Measurements from ENCODE around the gene PFDN5. TPM values are rescaled to one million over a fixed set of nuclear protein-coding genes. Genes with fewer than 3 reads are reported as not detected.

The PFDN5 gene
- total RNA-seq, 2 experiments from 2014 or later: 264 to 348 TPM

GRCh38 chr12:53324113-53324778 is 28.9 kb downstream of the PFDN5 start:
- H3K79me2 ChIP-seq (ENCODE audit: insufficient read depth, low read depth, low read length): peaks cover 11% of the 10 kb centered on the region; the same call in 1 of the 2 replicates
- peak; percentile 82 for DNase-seq (ENCODE audit: low spot score)
- intact Hi-C loops (cut with micrococcal nuclease; ENCODE audit: unreplicated experiment): loop anchor here (1.0 to 5.0 kb wide), 6 partner anchors 21 to 353 kb away; partner anchors contain the start of genes ATP5MC2 and TARBP2

GRCh38 chr12:53324779-53325510 is 29.6 kb downstream of the PFDN5 start:
- TF ChIP-seq CTCF (conservative IDR thresholded peaks at IDR 0.05; ENCODE audit: low read length): peak; percentile 83
- no peak for TF ChIP-seq EZH2phosphoT487 (IDR thresholded peaks at IDR 0.05; ENCODE audit: borderline replicate concordance, low read depth, low read length)
- peaks cover 10% of the 10 kb centered on the region; the same call in 1 of the 2 replicates for H3K79me2 ChIP-seq (ENCODE audit: insufficient read depth, low read depth, low read length)
- H3K27ac ChIP-seq (ENCODE audit: low read depth, low read length, poor library complexity, severe bottlenecking): peak overlapping the region; percentile 82
- peak overlapping the region; percentile 82 for H2AFZ ChIP-seq (ENCODE audit: low read length)
- intact Hi-C loops (cut with micrococcal nuclease; ENCODE audit: unreplicated experiment): loop anchor here (1.0 to 5.0 kb wide), 6 partner anchors 20 to 352 kb away; partner anchors contain the start of genes ATP5MC2 and TARBP2
- peak; percentile 92 for DNase-seq (ENCODE audit: low spot score)
- H4K20me1 ChIP-seq (ENCODE audit: insufficient read depth, low read length): no peaks in the 10 kb centered on the region
- H3K9me3 ChIP-seq (ENCODE audit: low read length): no peaks in the 10 kb centered on the region
- no TSS peak for BruUV-seq (replicated peaks)
- peak overlapping the region; percentile 70 for H3K4me3 ChIP-seq (ENCODE audit: low read depth, low read length, poor library complexity, severe bottlenecking)
- peaks cover 42% of the 10 kb centered on the region for H3K4me1 ChIP-seq (ENCODE audit: insufficient read depth, low read length, poor library complexity, severe bottlenecking)
- no peaks in the 10 kb centered on the region for H3K9me2 ChIP-seq (ENCODE audit: insufficient read depth, low read length)
- peak overlapping the region; percentile 86 for H3K4me2 ChIP-seq (ENCODE audit: low read length)
- H3K36me3 ChIP-seq (ENCODE audit: insufficient read depth, low read length): peaks cover 5% of the 10 kb centered on the region; the same call in 1 of the 2 replicates
- CTCF ChIA-PET (ENCODE audit: unreplicated experiment): interaction anchor here (0.6 to 5.7 kb wide), 4 partner anchors 20 to 184 kb away, joined by 3 to 43 read pairs (median 6); partner anchors contain the start of genes SP1 and TARBP2
- POLR2A ChIA-PET: interaction anchor here (1.1 to 5.8 kb wide), 6 partner anchors 14 to 175 kb away, joined by 3 to 30 read pairs (median 6); partner anchors contain the start of genes MAP3K12, SP1 and TARBP2

More at GRCh38 chr12:53324113-53324778, 28.9 kb downstream of the PFDN5 start:
- H2AFZ ChIP-seq (ENCODE audit: low read length): peak overlapping the region; percentile 82
- H3K4me3 ChIP-seq (ENCODE audit: low read depth, low read length, poor library complexity, severe bottlenecking): peak overlapping the region; percentile 70
- ChIA-PET CTCF (ENCODE audit: unreplicated experiment) (interaction anchor here (0.5 to 5.7 kb wide), 8 partner anchors 21 to 177 kb away, joined by 3 to 43 read pairs (median 4); partner anchors contain the start of genes PRR13 and TARBP2), POLR2A (interaction anchor here (0.6 to 5.8 kb wide), 19 partner anchors 10 to 296 kb away, joined by 3 to 30 read pairs (median 4); partner anchors contain the start of genes ITGB7, MAP3K12, MYG1 and SP1)
- BruUV-seq (replicated peaks): TSS peak; percentile 63
- H3K9me3 ChIP-seq (ENCODE audit: low read length): no peaks in the 10 kb centered on the region
- TF ChIP-seq EZH2phosphoT487 (IDR thresholded peaks at IDR 0.05; ENCODE audit: borderline replicate concordance, low read depth, low read length): no peak
- TF ChIP-seq CTCF (conservative IDR thresholded peaks at IDR 0.05; ENCODE audit: low read length): no peak
- H4K20me1 ChIP-seq (ENCODE audit: insufficient read depth, low read length): no peaks in the 10 kb centered on the region
- H3K36me3 ChIP-seq (ENCODE audit: insufficient read depth, low read length): peaks cover 9% of the 10 kb centered on the region
- H3K9me2 ChIP-seq (ENCODE audit: insufficient read depth, low read length): no peaks in the 10 kb centered on the region
- peaks cover 42% of the 10 kb centered on the region for H3K4me1 ChIP-seq (ENCODE audit: insufficient read depth, low read length, poor library complexity, severe bottlenecking)
- H3K27ac ChIP-seq (ENCODE audit: low read depth, low read length, poor library complexity, severe bottlenecking): peak overlapping the region; percentile 82
- peak overlapping the region; percentile 86 for H3K4me2 ChIP-seq (ENCODE audit: low read length)
